ENCODE data around the gene ALPI.
"Not testable (repeated sequence)": the region's sequence is repeated elsewhere in the genome, so short reads cannot be mapped to it uniquely, and the experiment has no call there.

ALPI gene

DNA sequence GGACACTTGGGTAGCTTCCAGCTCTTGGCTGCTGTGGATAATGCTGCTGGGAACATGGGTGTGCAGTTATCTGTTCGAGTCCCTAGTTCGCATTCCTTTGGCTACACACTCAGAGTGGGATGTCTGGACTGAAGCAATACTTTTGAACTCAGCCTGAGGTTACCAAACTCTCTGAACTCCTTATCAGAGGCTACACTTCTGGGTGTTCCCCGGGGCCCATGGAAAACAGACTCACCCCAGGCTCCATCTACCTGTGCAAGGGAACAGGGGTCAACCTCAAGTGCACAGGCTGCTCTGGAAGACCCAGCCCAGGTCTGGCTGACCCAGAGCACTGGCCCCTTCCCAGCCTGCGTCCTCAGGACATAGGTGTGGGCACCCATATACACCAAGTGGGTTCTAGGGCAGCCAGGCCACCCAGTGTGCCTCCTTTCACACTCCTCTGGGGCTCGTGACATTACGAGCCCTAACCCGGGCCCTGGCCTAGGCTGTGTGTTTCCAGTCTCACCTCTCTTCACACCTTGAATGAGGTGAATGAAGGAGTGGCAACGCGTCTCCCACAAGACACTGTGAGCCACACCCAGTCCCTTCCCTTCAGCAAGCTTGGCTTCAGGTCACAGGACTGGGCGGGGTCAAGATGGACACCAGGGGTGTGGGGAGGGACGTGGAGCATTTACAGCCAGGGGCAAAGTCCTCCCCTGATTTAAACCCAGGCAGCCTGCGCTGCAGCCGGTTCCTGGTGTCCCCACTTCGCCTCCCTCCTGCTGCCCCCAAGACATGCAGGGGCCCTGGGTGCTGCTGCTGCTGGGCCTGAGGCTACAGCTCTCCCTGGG, at the start of gene ALPI:
ALPI (plus strand) TSS at position 728 of the 830 bp plus-strand sequence; CDS start at position 775, 47 bp downstream.
- DNase-seq: no peak

GRCh38 chr2:232406556-232407310, 49.2 kb upstream of the ALPI start, which contains the start of gene ALPG:
ALPG (plus strand) TSS chr2:232406844; CDS start chr2:232406895, 51 bp downstream.
- no peak for DNase-seq

DNA sequence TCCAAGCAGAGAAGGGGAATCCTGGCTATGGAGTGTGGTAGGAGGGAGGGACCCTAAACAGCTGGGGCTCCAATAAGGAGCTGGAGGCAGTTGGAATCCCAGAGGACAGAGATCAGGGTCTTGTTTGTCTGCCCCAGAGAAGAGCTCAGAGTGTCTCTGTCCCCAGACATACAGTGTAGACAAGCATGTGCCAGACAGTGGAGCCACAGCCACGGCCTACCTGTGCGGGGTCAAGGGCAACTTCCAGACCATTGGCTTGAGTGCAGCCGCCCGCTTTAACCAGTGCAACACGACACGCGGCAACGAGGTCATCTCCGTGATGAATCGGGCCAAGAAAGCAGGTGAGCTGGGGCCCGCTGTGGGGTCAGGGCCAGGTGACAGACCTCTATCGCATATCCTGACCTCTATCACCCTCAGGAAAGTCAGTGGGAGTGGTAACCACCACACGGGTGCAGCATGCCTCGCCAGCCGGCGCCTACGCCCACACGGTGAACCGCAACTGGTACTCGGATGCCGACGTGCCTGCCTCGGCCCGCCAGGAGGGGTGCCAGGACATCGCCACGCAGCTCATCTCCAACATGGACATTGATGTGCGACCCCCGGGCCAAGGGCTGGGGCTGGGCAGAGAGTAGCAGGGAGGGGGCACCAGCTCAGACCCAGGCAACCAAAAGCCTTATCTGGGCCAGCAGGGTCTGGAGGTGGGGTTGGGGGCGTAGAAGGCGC, 48.4 kb upstream of the ALPI start:
- DNase-seq: not testable (repeated sequence)

- DNase-seq: not testable (repeated sequence)
Observed at GRCh38 chr2:232408269-232408668, 47.7 kb upstream of the ALPI start.

- not testable (repeated sequence) for DNase-seq
Observed at GRCh38 chr2:232409617-232410016, 46.3 kb upstream of the ALPI start.

DNA sequence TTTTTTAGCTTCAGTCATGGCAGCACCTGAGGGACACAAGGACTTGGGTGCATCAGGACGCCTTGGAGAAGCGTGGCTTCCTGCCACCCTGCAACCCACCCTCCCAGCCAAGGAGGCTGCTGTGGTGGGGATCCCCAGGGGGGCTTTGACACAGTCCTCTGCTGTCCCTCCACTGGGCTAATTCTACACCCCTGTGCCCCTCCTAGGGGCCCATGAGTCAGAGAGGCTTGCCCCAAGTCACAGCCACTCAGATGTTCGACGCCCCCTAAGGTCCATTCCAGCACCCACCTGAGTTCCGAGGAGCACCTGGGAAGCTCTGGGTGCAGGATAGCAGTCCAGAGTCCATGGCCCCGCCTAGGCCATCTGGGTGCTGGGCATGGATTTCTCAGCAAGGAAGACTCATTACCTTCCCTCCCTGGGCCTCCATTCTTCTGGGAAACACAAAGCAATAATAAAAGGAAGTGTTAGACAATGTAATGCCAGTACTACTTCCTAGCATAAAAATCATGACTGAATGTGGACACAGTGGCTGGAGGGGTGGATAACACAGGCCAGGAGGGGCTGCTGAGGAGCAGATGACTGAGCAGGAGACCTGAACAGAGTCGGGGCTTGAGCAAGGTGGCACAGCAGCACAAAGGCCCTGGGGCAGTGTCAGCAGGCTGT, 45.6 kb upstream of the ALPI start:
- DNase-seq: no peak

DNA sequence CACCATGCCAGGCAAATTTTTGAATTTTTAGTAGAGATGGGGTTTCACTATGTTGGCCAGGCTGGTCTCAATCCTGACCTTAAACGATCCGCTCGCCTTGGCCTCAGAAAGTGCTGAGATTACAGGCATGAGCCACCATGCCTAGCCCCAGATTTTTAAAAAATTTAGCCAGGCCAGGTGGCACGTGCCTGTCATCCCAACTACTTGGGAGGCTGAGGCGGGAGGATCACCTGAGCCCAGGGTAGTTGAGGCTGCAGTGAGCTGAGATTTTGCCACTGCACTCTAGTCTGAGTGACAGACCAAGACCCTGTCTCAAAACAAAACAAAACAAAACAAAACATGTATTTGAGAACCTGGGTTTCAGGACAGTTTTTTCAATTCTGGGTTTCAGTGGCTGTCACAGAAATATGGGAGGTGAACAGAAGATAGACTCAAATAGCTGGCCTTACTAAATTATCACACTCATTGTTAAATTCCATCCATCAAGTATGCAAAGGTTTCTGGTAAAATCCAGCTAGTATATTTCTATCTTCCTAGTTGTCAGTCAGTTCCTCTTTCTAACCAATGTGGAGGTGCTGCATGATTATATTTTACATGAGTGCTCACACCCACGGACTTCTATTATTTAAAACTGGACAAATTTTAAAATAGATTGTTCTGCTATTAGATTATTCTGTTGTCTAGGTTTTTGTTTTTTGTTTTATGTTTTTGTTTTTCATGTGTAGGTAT, 43.9 kb upstream of the ALPI start:
- DNase-seq: no peak

- no peak for DNase-seq
Observed at GRCh38 chr2:232412986-232413385, 43.0 kb upstream of the ALPI start.

DNA sequence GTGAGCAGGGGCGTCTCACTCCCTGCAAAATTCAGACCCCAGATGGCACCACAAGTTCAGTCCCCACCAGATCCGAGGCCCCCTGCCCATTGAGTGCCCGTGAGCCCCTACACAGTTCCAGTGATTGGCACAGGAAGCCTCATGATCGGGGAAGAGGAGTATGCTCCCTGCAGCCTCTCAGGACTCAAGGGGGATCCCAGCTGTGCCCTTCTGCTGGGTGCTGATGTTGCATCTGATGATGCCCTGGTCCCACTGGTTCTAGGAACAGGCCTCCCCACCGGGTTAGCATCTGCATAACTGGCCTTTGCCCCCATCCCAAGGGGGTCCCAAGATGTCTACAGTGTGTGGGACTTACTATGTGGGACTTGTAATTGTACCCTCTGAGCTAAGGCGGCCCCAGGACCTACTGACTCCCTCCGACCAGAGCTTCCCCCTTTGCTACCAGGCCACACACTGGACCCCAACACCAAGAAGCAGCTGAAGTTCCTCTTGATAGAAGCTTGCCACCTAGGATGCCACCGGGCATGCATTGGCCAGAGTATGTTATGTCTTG, 40.7 kb upstream of the ALPI start:
- no peak for DNase-seq

GRCh38 chr2:232415736-232416520, 40.0 kb upstream of the ALPI start:
- no peak for DNase-seq

DNA sequence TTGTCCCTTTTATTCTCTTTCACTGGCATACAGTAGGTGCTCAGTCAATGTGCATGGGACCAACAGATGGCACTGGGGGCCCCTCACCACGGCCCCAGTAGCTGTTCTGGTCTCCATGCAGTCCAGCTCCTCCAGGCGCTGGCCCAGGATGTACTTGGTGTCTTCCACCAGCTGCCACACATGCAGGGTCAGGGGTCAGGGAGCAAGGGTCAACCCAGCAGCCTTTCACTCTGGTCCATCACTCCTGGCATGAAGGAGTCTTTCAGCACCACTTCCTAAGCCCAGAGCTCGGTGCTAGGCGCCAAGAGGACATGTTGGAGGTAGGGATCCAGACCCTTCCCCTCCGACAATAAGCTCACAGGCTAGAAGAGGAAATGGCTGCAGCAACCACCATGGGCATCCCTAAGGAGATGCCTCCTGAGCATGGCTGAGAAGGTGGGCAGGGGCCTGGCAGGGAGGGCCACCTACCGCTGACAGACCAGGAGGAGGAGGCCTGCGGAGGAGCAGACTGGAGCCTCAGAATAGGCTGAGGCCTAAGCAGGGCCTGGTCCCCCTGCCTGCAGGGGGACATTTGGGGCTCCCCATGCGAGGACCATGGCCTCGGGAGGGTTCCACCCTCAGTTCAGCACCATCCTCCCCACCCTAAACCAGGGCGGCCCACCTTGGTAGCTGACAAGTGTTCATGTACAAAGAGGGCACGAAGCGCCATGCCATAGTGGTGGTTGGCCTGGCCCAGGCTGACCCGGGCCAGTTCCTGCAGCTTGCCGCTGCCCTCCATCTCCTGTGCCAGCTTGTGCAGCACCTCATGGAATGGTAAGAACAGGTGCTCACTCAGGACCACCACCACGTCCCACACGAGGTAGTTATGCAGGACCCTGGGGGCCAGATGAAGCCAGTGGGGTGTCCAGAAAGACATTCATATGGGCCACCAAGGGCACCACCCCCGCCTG, 39.2 kb upstream of the ALPI start:
- DNase-seq: no peak

DNA sequence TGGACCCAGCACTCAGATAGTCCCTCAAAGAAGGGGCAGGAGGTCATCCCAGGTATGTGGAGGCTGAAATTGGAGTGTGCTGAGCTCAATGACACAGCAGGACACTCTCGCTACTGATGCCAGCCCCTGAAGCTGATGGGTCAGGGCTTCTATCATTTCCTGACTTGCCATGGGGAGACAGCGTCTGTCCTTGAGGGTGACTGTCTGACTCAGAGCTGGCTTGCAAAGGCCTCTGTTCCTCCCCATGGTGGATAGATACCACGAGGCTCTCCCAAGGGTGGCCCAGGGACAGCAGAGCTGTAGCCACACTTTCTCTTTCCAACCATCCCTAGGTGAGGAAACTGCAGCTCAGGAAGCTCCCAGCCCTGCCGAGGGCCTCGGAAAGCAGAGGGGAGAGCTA, 38.5 kb upstream of the ALPI start:
- DNase-seq: no peak

DNA sequence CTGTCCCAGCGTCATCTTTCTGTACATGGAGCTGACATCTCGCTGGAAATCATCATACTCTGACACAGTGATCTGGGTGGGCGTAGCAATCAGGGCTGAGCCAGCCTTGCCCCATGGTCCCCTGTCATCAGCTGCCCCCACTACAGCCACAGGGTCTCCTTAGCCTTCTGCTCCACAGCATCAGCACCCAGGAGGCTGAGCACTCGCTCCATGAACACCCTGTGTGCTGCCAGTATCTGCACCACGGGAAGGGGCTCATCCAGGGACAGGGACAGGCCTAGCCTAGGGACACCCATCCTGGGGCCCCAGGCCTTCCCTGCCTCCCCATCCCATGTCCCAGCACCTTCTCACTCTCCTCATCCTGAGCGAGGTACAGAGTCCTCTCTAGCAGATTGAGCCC, 37.9 kb upstream of the ALPI start:
- no peak for DNase-seq

DNA sequence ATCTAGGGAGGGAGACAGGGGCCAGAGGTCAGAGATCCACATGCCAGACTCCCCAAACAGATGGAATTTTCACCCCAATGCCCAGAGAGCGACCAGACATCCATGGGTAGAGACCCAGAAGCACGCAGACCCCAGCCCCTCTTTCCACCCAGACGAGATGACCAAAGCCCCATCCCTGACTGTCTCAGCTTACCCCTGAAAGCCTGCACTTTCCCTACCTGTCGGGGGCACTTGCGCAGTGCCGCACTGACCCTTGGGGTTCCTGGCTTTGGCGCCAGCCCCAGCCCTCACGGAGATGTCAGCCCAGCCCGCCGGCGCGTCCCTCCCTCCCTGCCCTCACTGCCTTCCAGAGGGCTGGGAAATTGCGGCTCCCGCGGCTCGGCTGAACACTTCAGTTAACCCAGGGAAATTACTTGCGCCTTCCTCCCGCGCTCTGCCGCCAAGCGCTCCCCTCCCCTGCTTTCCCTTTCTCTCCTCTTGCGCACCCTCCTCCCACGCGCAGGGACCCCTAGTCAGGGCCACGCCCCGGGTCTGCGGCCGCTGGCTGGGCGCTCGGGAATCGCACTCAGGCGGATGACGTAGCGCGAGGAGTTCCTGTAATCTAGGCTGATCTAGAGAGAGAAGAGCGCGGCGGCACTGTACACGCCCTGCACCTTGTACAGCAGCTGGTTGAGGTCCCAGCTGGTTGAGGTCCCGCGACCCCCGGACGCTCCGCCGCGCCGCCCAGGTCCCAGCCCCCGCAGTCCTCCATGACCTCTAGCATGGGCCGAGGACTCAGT, 37.3 kb upstream of the ALPI start:
- DNase-seq: no peak

- DNase-seq: no peak
Observed at GRCh38 chr2:232419245-232420072, 36.5 kb upstream of the ALPI start.

- DNase-seq: no peak
Observed at GRCh38 chr2:232420073-232420454, 35.9 kb upstream of the ALPI start.

DNA sequence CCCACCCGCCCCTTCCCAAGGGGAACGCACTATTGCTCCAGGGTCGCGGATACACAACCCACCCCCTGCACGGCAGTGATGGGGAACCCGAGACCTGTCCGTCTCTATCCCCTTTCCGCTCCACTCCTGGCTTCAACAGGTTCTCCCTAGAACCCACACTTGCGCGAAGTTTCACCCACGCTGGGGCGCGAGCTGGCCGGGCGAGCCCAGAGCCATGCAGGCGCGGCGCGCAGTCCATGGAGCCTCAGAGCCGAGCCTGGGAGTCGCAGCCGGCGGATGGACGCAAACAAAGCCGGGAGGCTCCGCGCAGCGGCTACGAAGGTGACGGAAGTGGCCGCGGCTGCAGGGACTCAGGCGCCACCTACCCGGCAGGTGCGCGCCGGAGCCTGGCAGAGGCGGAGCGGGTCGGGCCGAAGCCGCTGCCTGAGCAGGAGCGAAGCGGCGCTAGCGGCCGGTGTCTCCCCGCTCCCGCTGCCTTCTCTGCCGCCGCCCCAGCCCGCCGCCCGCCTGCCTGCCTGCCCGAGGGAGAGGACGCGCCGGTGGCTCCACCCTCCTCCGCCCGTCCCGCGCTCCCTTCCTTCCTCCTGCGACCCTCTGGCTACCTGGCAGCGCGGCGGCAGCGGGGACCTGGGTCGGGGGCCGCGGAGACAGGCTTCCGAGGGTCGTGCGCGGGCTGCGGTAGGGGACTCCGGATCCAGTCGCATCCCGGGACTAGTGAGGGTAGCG, 35.3 kb upstream of the ALPI start:
- DNase-seq: no peak
